ENCODE results near the gene CCDC88C. TPM values are rescaled to one million over a fixed set of nuclear protein-coding genes. Genes with fewer than 3 reads are reported as not detected.

The CCDC88C gene
- total RNA-seq, 1 experiment from 2014 or later: 29.8 TPM

GRCh38 chr14:91264151-91265150, 153.2 kb downstream of the CCDC88C start:
- Mint-ChIP-seq H3K4me3 (ENCODE audit: unreplicated experiment) (peak overlapping the region; percentile 56), H3K4me1 (ENCODE audit: low read depth, unreplicated experiment) (peaks cover 6% of the 10 kb centered on the region), H3K36me3 (ENCODE audit: insufficient read depth, unreplicated experiment) (peaks cover 11% of the 10 kb centered on the region), H3K27ac (ENCODE audit: unreplicated experiment) (no peak overlapping the region), H3K9me3 (ENCODE audit: unreplicated experiment) (no peaks in the 10 kb centered on the region), H3K27me3 (ENCODE audit: insufficient read depth, unreplicated experiment) (no peaks in the 10 kb centered on the region)
- intact Hi-C loops (cut with micrococcal nuclease; ENCODE audit: unreplicated experiment): no loop called here
- DNase-seq: peak in 1 of 2 experiments; percentile 28
- ChIA-PET CTCF (no interaction called here), POLR2A (no interaction called here)
- H3K9me3 ChIP-seq: no peaks in the 10 kb centered on the region
- H3K27me3 ChIP-seq (replicated peaks; ENCODE audit: control insufficient read depth, insufficient read depth, low read length): no peaks in the 10 kb centered on the region
- 0 out of 2 replicates have a peak, but pooled peaks cover 3% of the 10 kb centered on the region for H3K4me1 ChIP-seq
- no TSS peak for BruUV-seq (replicated peaks)
- H3K36me3 ChIP-seq (ENCODE audit: control insufficient read depth, insufficient read depth, low read length): no peaks in the 10 kb centered on the region
- no peak for TF ChIP-seq CTCF (IDR thresholded peaks at IDR 0.05; ENCODE audit: insufficient read depth in 1 of 2, low read depth in 1 of 2, low read length in 1 of 2, severe bottlenecking in 1 of 2, unreplicated experiment in 1 of 2)
- peak overlapping the region; percentile 35 for H3K4me3 ChIP-seq (ENCODE audit: low read depth, low read length)

GRCh38 chr14:91263329-91263728, 154.3 kb downstream of the CCDC88C start:
- peaks cover 6% of the 10 kb centered on the region for H3K36me3 Mint-ChIP-seq (ENCODE audit: insufficient read depth, unreplicated experiment)
- no peak overlapping the region for H3K27ac Mint-ChIP-seq (ENCODE audit: unreplicated experiment)
- POLR2A ChIA-PET: no interaction called here
- H3K9me3 ChIP-seq: no peaks in the 10 kb centered on the region
- intact Hi-C loops (cut with micrococcal nuclease; ENCODE audit: unreplicated experiment): no loop called here
- H3K36me3 ChIP-seq (ENCODE audit: control insufficient read depth, insufficient read depth, low read length): no peaks in the 10 kb centered on the region
- no peaks in the 10 kb centered on the region for H3K9me3 Mint-ChIP-seq (ENCODE audit: unreplicated experiment)
- no peaks in the 10 kb centered on the region for H3K27me3 ChIP-seq (replicated peaks; ENCODE audit: control insufficient read depth, insufficient read depth, low read length)
- peak overlapping the region; percentile 56 for H3K4me3 Mint-ChIP-seq (ENCODE audit: unreplicated experiment)
- H3K4me1 Mint-ChIP-seq (ENCODE audit: low read depth, unreplicated experiment): peaks cover 6% of the 10 kb centered on the region
- no TSS peak for BruUV-seq (replicated peaks)
- CTCF ChIA-PET: no interaction called here
- H3K4me3 ChIP-seq (ENCODE audit: low read depth, low read length): no peak overlapping the region
- no peak for DNase-seq
- no peaks in the 10 kb centered on the region for H3K27me3 Mint-ChIP-seq (ENCODE audit: insufficient read depth, unreplicated experiment)
- H3K4me1 ChIP-seq: 0 out of 2 replicates have a peak, but pooled peaks cover 3% of the 10 kb centered on the region
- TF ChIP-seq CTCF (IDR thresholded peaks at IDR 0.05; ENCODE audit: insufficient read depth in 1 of 2, low read depth in 1 of 2, low read length in 1 of 2, severe bottlenecking in 1 of 2, unreplicated experiment in 1 of 2): no peak

- Histone ChIP-seq H3K36me3 (ENCODE audit: control insufficient read depth, insufficient read depth, low read length) (no peaks in the 10 kb centered on the region), H3K27me3 (replicated peaks; ENCODE audit: control insufficient read depth, insufficient read depth, low read length) (no peaks in the 10 kb centered on the region), H3K4me1 (0 out of 2 replicates have a peak, but pooled peaks cover 3% of the 10 kb centered on the region), H3K4me3 (ENCODE audit: low read depth, low read length) (no peak overlapping the region), H3K9me3 (no peaks in the 10 kb centered on the region)
- peaks cover 6% of the 10 kb centered on the region for H3K4me1 Mint-ChIP-seq (ENCODE audit: low read depth, unreplicated experiment)
- no peaks in the 10 kb centered on the region for H3K27me3 Mint-ChIP-seq (ENCODE audit: insufficient read depth, unreplicated experiment)
- intact Hi-C loops (cut with micrococcal nuclease; ENCODE audit: unreplicated experiment): no loop called here
- DNase-seq: no peak
- H3K27ac Mint-ChIP-seq (ENCODE audit: unreplicated experiment): no peak overlapping the region
- ChIA-PET CTCF (no interaction called here), POLR2A (no interaction called here)
- no peaks in the 10 kb centered on the region for H3K36me3 Mint-ChIP-seq (ENCODE audit: insufficient read depth, unreplicated experiment)
- TF ChIP-seq CTCF (IDR thresholded peaks at IDR 0.05; ENCODE audit: insufficient read depth in 1 of 2, low read depth in 1 of 2, low read length in 1 of 2, severe bottlenecking in 1 of 2, unreplicated experiment in 1 of 2): no peak
- no peaks in the 10 kb centered on the region for H3K9me3 Mint-ChIP-seq (ENCODE audit: unreplicated experiment)
- no peak overlapping the region for H3K4me3 Mint-ChIP-seq (ENCODE audit: unreplicated experiment)
- no TSS peak for BruUV-seq (replicated peaks)
Measured at GRCh38 chr14:91261986-91262549, 155.6 kb downstream of the CCDC88C start.
